IPS-NIHi7 (cell line): ENCODE measurements around the gene CORO6.
A peak's percentile ranks its signal among the peaks of the same experiment; 100 is the strongest.

Experiments used
- DNase-seq: peaks from one replicate; pipeline ENCODE4 v3.0.0; 2012; ENCODE audit warnings: mixed read lengths; ENCODE audit errors: extremely low spot score

CORO6 gene

DNA sequence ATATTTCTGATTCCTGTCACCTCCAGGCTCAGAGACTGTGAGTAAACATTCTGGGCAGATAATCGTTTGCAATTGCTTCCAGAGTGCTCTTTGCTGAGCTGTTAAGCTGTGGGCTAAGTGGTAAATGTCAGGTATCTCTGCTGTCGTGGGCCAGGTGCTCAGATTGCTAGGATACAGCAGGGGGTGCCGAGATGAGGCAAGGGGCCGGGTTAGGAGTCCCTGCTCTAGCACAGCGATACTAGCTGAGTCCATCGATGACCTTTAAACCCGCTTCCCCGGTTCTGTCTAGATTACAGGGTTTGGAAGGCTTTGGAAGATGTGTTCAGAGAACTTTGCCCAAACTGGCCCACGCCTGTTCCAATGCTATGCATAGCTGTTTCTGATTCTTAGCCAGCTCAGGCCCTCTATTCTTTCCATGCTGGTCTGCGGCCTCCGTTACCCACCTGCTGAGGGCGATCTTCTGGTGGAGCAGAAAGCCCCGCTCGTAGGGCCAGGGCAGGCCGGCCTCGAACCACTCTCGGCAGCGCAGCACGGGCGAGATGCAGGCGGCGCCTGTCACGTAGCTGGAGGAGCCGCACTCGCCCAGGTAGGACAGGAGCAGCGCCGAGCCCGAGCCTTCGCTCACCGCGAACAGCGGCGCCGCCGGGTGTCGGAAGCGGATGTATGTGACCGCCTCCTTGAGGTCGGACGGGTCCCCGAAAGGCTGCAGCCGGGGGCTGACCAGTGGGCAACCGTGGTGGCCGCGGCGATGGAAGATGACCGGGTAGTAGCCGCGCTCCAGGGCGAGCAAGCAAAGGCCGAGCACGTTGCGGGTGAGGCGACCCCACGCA is 56.9 kb downstream of the CORO6 start:
- peak; percentile 64 for DNase-seq
